Astrocyte (in vitro differentiated cells and primary cell): ENCODE data around the gene ABCC8.

Source experiments
- CTCF ChIP-seq: IDR thresholded peaks from 2 replicates; pipeline ENCODE4 v1.5.1; 2011; ENCODE audit warnings: low read depth, mild to moderate bottlenecking, inconsistent platforms, low read length, moderate library complexity; ENCODE audit not compliant: insufficient read depth
- EZH2 ChIP-seq: IDR thresholded peaks from 2 replicates; pipeline ENCODE4 v1.6.1; 2012; ENCODE audit warnings: mild to moderate bottlenecking, low read length, inconsistent platforms; ENCODE audit not compliant: insufficient read depth

GRCh38 chr11:17490938-17491337 is 14.3 kb upstream of the ABCC8 start:
- no peak for TF ChIP-seq CTCF
- no peak for TF ChIP-seq EZH2
